Neural cell (in vitro differentiated cells): ENCODE measurements around the gene OLIG1. TPM values are rescaled to one million over a fixed set of nuclear protein-coding genes. Genes with fewer than 3 reads are reported as not detected.

Source experiments
- H2AFZ ChIP-seq: fragments of 200-600, 300-800 bp; sonication (generic), shearing (Covaris generic); 2 replicates; pipeline ENCODE4 v1.6.0; 2014; ENCODE audit warnings: low read depth, mild to moderate bottlenecking, antibody characterized with exemption, low read length, moderate library complexity
- H3F3A ChIP-seq: fragments of 200-600 bp; shearing (Covaris generic); 2 replicates; pipeline ENCODE4 v1.6.1; 2016; ENCODE audit warnings: mild to moderate bottlenecking, moderate library complexity, mixed read lengths, antibody characterized with exemption, low read length; ENCODE audit not compliant: insufficient read depth, poor library complexity, severe bottlenecking
- H3K27ac ChIP-seq: fragments of 200-600, 300-800 bp; sonication (generic), shearing (Covaris generic); 2 replicates; pipeline ENCODE4 v1.5.1; 2014; ENCODE audit warnings: mild to moderate bottlenecking, low read length, moderate library complexity
- H3K27me3 ChIP-seq: fragments of 300-800, 200-600 bp; sonication (generic), shearing (Covaris generic); 2 replicates; pipeline ENCODE4 v1.6.0; 2014; ENCODE audit warnings: mild to moderate bottlenecking, low read depth, low read length, moderate library complexity; ENCODE audit not compliant: insufficient read depth
- H3K36me3 ChIP-seq: fragments of 300-800, 200-600 bp; sonication (generic), shearing (Covaris generic); 2 replicates; pipeline ENCODE4 v1.5.1; 2014; ENCODE audit warnings: mild to moderate bottlenecking, antibody characterized with exemption, low read length, moderate library complexity; ENCODE audit not compliant: insufficient read depth
- H3K4me2 ChIP-seq: fragments of 300-800, 200-600 bp; sonication (generic), shearing (Covaris generic); 2 replicates; pipeline ENCODE4 v1.6.0; 2014; ENCODE audit warnings: mild to moderate bottlenecking, low read length
- H3K4me3 ChIP-seq: fragments of 300-800, 200-600 bp; sonication (generic), shearing (Covaris generic); 2 replicates; pipeline ENCODE4 v1.5.1; 2014; ENCODE audit warnings: mild to moderate bottlenecking, low read length, moderate library complexity
- H3K79me2 ChIP-seq: fragments of 200-600 bp; shearing (Covaris generic); replicated peaks from 2 replicates; pipeline ENCODE4 v1.6.0; 2014; ENCODE audit warnings: mild to moderate bottlenecking, low read length, moderate library complexity; ENCODE audit not compliant: insufficient read depth
- H3K9ac ChIP-seq: fragments of 300-800, 200-600 bp; sonication (generic), shearing (Covaris generic); 2 replicates; pipeline ENCODE4 v1.6.1; 2016; ENCODE audit warnings: mild to moderate bottlenecking, low read length, mixed read lengths
- H3K9me2 ChIP-seq: fragments of 200-600 bp; shearing (Covaris generic); 2 replicates; pipeline ENCODE4 v1.6.1; 2016; ENCODE audit warnings: mild to moderate bottlenecking, low read length, mixed read lengths; ENCODE audit not compliant: insufficient read depth
- H3K9me3 ChIP-seq: fragments of 200-600, 300-800 bp; sonication (generic), shearing (Covaris generic); 2 replicates; pipeline ENCODE4 v1.6.1; 2016; ENCODE audit warnings: mild to moderate bottlenecking, mixed run types, low read length, moderate library complexity, mixed read lengths
- H4K20me1 ChIP-seq: fragments of 200-600 bp; shearing (Covaris generic); 2 replicates; pipeline ENCODE4 v1.6.1; 2016; ENCODE audit warnings: mild to moderate bottlenecking, mixed run types; ENCODE audit not compliant: insufficient read depth
- CTCF ChIP-seq: fragments of 450-650 bp; IDR thresholded peaks from 2 replicates; pipeline ENCODE4 v1.5.1; 2014; ENCODE audit warnings: antibody characterized with exemption, mild to moderate bottlenecking, moderate library complexity; ENCODE audit not compliant: poor library complexity, severe bottlenecking
- EP300 ChIP-seq: fragments of 450-650 bp; conservative IDR thresholded peaks from 2 replicates; pipeline ENCODE4 v1.6.1; 2014; ENCODE audit warnings: antibody characterized with exemption, mild to moderate bottlenecking, moderate library complexity; ENCODE audit not compliant: poor library complexity, severe bottlenecking
- EZH2 ChIP-seq: fragments of 200-600, 300-800 bp; shearing (Covaris generic), sonication (generic); IDR thresholded peaks from 2 replicates; pipeline ENCODE4 v1.6.1; 2014; ENCODE audit warnings: antibody characterized with exemption, low read length, borderline replicate concordance, mild to moderate bottlenecking; ENCODE audit not compliant: insufficient read depth, poor library complexity, severe bottlenecking
- MXI1 ChIP-seq: fragments of 450-650 bp; conservative IDR thresholded peaks from 2 replicates; pipeline ENCODE4 v1.6.1; 2014; ENCODE audit warnings: antibody characterized with exemption, mild to moderate bottlenecking; ENCODE audit not compliant: poor library complexity, severe bottlenecking
- POLR2AphosphoS5 ChIP-seq: IDR thresholded peaks from 2 replicates; pipeline ENCODE4 v1.6.1; 2012
- RAD21 ChIP-seq: fragments of 450-650 bp; conservative IDR thresholded peaks from 2 replicates; pipeline ENCODE4 v1.6.1; 2014; ENCODE audit warnings: antibody characterized with exemption, mild to moderate bottlenecking, moderate library complexity
- REST ChIP-seq: IDR thresholded peaks from 2 replicates; pipeline ENCODE4 v1.6.1; 2012; ENCODE audit warnings: borderline replicate concordance
- SMC3 ChIP-seq: fragments of 450-650 bp; conservative IDR thresholded peaks from 2 replicates; pipeline ENCODE4 v1.6.1; 2014; ENCODE audit warnings: antibody characterized with exemption, mild to moderate bottlenecking, moderate library complexity; ENCODE audit not compliant: poor library complexity
- TAF1 ChIP-seq: IDR thresholded peaks from 2 replicates; pipeline ENCODE4 v1.6.1; 2012; ENCODE audit warnings: low read depth
- polyA plus RNA-seq: library from polyadenylated mRNA; depleted of rRNA; stranded (reverse); fragments of >200 nt; gene quantifications from 2 replicates; pipeline ENCODE4 v1.2.3, GENCODE V29; 2014

OLIG1 gene
- polyA plus RNA-seq, 1 donor from 2014 or later, result 1.4 TPM

- Histone ChIP-seq H3K9me2 (no peaks in the 10 kb centered on the region), H3K27ac (no peak overlapping the region), H3K79me2 (no peaks in the 10 kb centered on the region), H3K36me3 (no peaks in the 10 kb centered on the region), H3K9ac (no peak overlapping the region), H3F3A (no peaks in the 10 kb centered on the region), H3K4me3 (peak overlapping the region; percentile 76), H2AFZ (no peak overlapping the region), H3K27me3 (peaks cover 90% of the 10 kb centered on the region), H4K20me1 (no peaks in the 10 kb centered on the region), H3K4me2 (peak overlapping the region; percentile 27), H3K9me3 (peaks cover 14% of the 10 kb centered on the region)
- no peak for TF ChIP-seq EP300
- no peak for TF ChIP-seq TAF1
Measured at GRCh38 chr21:33069645-33069993, 322 bp upstream of the OLIG1 start.

GRCh38 chr21:33070744-33070997 lies 730 bp downstream of the OLIG1 start:
- H3K4me3 ChIP-seq, result peak overlapping the region; percentile 76
- no peak overlapping the region for H3K27ac ChIP-seq
- H3K36me3 ChIP-seq, result no peaks in the 10 kb centered on the region
- H3K4me2 ChIP-seq, result no peak overlapping the region
- H3K9me3 ChIP-seq, result peaks cover 14% of the 10 kb centered on the region
- no peak overlapping the region for H2AFZ ChIP-seq
- no peak overlapping the region for H3K9ac ChIP-seq
- H3F3A ChIP-seq, result no peaks in the 10 kb centered on the region
- H3K27me3 ChIP-seq, result peaks cover 84% of the 10 kb centered on the region
- H3K79me2 ChIP-seq, result no peaks in the 10 kb centered on the region
- TF ChIP-seq RAD21 (no peak), CTCF (no peak), MXI1 (no peak), TAF1 (no peak), POLR2AphosphoS5 (no peak), SMC3 (no peak), EZH2 (no peak), EP300 (no peak), REST (no peak)
- no peaks in the 10 kb centered on the region for H3K9me2 ChIP-seq
- no peaks in the 10 kb centered on the region for H4K20me1 ChIP-seq

GRCh38 chr21:33070998-33071769 lies 1.2 kb downstream of the OLIG1 start:
- no peaks in the 10 kb centered on the region for H3K79me2 ChIP-seq
- H4K20me1 ChIP-seq, result no peaks in the 10 kb centered on the region
- H3K9ac ChIP-seq, result no peak overlapping the region
- no peak for TF ChIP-seq SMC3
- TF ChIP-seq TAF1, result no peak
- peak; percentile 4 for TF ChIP-seq POLR2AphosphoS5
- TF ChIP-seq CTCF, result no peak
- peak overlapping the region; percentile 30 for H3K4me2 ChIP-seq
- H3K9me2 ChIP-seq, result no peaks in the 10 kb centered on the region
- H2AFZ ChIP-seq, result no peak overlapping the region
- H3K9me3 ChIP-seq, result peaks cover 14% of the 10 kb centered on the region
- H3K27ac ChIP-seq, result no peak overlapping the region
- peak overlapping the region; percentile 76 for H3K4me3 ChIP-seq
- H3K36me3 ChIP-seq, result no peaks in the 10 kb centered on the region
- H3K27me3 ChIP-seq, result peaks cover 83% of the 10 kb centered on the region
- H3F3A ChIP-seq, result no peaks in the 10 kb centered on the region
